CD4-positive, alpha-beta T cell treated with Interleukin-17A for 4 hours (primary cell): ENCODE results near the gene TNFSF4.
"Not testable (repeated sequence)": the region's sequence is repeated elsewhere in the genome, so short reads cannot be mapped to it uniquely, and the experiment has no call there.

Experiments
- DNase-seq: peaks from one replicate; pipeline ENCODE4 v3.0.0-alpha.2; 2020; ENCODE audit warnings: mixed read lengths

TNFSF4 gene, protein sequence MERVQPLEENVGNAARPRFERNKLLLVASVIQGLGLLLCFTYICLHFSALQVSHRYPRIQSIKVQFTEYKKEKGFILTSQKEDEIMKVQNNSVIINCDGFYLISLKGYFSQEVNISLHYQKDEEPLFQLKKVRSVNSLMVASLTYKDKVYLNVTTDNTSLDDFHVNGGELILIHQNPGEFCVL

DNA sequence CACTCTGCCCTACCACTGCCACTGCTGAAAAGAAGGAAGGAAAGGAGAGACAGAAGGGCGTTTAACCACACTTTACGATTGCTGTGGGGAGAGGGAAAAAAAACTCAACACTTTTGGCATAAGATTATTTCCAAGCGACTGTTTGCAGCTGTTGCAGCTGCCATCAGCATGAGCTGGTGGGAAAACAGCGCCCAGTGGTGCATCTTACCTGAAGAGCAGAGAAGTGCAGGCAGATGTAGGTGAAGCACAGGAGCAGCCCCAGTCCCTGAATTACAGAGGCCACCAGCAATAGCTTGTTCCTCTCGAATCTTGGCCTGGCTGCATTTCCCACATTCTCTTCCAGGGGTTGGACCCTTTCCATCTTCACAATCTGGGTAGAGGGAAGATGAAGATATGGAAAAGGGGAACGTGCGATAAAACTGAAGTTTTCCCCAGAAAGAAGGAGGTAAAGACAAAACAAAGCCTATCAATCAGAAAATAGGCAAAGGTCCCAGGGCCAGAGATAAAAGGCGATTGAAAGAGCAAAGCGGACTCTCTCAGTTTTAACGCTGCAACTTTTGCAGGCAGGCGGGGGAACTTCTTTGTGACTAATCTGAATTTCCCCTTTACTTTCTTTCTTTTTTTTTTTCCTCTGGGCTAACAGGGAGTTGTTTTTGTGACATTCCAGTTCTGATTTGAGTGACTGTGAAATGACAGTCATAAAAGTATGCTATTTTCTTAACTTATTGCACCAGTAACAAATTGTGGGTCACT lies at the start of gene TNFSF4:
Gene TNFSF4, minus strand, starts transcription at position 516 of the 753 bp plus-strand sequence. Its CDS starts 155 bp downstream, at position 361.
- DNase-seq, result peak; percentile 41

DNA sequence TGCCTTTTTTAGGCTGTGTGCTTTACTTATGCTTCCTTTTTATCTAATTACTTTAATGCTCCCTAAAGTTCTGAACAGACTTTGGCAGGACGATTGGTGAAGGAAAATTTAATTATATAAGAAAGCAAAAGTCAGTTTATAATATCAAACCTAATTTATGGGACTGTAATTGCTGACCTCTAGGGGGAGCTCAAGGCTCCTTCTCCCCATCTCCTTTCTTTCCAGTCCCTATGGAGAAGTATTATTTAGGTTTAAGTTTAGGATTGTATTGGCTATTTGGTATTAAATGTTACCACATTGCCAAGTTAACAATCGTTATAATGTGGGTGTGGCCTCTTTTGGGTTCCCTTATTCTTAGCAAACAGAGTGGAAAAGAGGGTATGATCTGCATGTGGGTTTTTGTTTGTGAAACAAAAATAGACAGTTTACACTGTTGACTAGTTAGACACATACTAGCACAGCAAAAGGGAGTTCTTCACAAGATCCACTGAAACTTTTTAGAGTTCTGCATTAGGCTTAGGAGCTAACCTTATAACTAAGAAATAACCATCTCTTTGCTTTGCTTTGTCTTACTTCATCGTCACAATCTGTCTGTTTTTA lies 48.2 kb upstream of the TNFSF4 start:
- DNase-seq, result peak; percentile 3

DNA sequence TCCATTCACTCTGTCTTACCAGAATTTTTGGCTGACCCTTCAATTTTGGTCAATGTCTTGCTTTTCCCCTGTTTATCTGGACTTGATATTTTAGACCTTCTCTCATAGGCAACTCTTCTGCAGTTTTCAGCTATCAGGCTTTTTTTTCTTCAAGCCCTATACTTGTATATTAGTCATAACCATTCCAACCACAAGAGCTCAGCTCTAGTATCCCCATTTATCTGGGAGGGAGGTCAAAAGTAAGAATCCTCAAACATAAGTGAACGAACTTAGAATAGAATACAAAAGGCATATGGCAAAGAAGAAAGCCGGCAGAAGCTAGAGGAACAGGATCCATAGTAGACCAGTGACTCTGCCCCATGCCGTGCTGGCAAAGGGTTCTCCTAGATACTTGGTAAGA lies 45.9 kb upstream of the TNFSF4 start:
- no peak for DNase-seq

DNA sequence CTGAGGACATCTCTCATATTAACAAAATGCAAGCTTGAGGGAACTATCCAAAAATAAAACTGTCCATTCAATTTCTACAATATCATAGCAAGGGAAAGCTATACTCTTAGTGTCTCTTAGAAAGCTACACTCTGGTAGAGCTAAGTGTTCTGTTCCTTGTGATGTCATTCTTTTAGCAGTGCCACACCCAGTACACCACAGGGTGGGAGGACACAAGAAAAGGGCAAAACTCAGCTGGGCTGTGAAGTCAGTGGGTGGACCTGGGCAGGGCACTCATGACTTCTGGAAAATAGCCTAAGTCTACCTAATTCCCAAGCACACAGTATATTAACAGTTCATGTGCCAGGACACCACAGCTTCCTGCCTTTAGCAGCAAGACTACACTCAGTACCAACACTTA lies 42.2 kb upstream of the TNFSF4 start:
- DNase-seq, result no peak

DNA sequence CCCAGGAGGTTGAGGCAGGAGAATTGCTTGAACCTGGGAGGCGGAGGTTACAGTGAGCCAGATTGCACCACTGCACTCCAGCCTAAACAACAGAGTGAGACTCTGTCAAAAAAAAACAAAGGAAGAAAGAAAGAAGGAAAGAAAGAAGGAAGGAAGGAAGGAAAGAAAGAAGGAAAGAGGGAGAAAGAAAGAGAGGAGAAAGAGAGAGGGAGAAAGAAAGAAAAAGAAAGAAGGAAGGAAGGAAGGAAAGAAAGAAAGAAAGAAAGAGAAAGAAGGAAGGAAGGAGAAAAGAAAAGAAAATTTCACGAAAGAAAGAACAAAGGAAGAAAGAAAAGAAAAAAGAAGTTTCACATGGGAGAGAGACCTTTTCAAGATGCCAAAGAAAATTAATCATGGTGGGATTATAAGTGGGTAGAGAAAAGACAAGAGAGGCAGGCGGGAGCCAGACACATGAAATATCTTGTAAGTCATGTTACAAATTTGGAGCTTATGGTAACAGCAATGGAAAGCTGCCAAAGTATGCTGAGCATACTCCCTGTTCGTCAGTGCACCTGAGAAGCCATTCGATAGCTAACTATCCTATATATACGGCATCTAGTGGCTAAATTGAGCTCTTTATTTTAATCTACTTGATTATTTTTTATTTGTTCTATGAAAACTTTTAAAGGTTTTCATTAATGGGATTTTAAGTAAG lies 41.3 kb upstream of the TNFSF4 start:
- DNase-seq, result no peak

DNA sequence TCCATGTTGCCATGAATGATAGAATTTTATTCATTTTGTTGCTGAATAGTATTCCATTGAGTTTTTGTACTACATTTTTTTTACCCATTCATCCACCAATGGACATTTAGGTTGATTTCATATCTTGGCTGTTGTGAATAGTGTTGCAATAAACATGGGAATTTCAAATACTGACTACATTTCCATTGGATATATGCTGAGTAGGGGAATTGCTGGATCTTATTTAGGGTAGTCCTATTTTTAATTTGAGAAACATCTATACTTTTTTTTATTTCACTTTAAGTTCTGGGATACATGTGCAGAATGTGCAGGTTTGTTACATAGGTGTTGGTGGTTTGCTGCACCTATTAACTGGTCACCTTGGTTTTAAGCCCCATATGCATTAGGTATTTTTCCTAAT lies 38.8 kb upstream of the TNFSF4 start:
- DNase-seq, result no peak

DNA sequence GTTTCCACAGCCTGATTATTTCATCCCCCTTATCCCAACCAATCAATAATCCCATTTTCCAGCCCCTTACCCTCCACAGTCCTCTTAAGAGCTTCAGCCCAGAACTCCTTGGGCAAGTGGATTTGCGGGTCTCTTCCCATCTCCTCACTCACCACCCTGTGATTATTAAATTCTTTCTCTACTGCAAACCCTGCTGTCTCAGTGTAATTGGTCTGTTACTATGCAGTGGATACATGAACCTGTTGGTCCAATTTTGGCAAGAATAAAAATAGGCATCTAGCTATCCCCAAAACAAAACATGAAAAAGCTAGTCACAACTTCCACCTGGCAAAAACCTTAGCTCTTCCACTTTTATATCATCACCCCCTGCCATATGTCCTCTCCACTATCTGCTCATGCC lies 36.2 kb upstream of the TNFSF4 start:
- DNase-seq, result no peak

DNA sequence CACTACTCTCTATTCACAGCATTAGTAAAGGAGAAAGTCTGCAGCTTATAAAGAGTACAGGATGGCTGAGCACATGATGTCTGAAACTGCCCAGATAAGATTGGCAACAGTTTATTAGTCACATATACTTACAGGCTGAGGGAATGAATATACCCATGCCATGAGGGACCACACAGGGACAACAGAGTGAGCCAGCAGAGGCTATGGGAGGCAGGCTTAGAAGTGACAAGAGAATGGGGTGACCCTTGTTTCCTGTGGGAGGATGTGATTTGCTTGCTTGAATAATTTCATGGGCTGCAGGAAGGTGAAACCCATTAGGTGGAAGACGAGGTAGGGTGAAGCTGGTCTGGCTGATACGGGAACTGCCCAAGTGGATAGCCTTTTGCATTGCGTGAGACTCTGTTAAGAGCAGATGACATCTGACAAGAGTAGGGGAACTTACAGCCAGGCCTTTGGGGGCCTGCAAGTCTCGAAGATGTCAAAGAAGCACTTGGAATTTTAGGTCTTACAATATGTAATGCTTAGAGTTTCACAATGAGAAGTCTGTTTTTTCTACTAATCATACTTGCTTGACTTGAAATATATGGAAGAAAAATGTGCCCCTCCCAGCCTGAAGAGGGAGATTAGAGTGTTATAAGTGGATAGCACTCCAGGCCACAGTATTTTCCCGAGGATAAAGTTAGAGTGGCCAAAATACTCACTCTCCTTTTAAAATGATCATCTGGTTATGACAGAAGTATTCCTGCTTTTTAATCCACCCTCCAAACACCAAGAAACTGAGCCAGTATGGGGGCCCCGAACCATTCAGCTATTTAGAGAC lies 34.6 kb upstream of the TNFSF4 start:
- no peak for DNase-seq

DNA sequence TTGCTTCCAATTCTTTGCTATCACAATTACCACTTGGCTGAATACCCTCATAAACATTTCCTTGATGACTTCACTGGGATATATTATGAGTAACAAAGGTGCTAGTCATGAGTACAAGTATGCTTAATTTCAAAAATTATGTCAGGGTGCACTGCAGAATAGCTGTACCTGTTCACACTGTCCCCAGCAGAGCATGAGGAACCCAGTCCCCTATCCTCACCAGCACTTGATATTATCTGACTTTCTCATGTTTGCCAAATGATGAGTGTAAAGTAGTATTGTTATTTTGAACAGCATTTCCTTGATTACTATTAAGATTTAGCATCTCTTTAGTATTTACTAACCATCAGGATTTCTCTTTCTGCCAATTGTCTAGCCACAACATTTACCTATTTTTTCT lies 33.5 kb upstream of the TNFSF4 start:
- DNase-seq, result no peak

DNA sequence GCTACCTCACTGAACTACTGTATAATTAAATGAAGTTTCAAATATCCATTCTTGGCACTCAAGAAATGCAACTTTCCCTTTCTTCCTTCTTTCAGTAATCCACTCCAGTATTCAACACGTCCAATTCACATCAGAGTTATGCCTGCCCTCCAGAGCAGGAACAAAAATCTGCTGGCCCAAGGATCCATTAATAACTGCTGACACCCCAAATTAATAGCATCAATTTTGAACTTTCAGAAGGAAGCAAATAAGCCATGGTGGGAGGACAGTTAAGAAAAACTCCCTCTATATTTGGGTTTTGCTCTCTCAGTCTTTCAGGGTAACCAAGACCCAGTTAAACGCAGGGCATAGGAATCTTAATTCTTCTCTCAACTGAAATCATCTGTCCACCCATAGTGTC lies 31.9 kb upstream of the TNFSF4 start:
- no peak for DNase-seq

DNA sequence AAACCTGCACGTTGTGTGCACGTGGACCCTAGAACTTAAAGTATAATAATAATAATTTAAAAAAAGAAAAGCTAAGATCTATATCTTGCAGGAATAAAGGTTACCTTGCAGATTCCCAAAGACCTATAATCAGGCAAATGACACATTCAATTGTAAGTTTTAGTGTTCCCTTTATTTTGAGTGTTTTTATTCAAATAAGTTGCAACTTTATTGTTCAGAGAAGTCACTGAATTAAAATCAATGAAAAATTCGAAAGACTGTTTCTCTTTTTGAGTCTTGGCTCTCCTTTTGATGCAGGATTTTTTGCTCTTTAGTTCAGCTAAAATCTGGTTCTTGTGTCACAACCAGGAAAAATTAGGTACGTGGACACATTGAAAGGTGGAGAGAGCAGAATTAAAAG lies 27.8 kb upstream of the TNFSF4 start:
- no peak for DNase-seq

DNA sequence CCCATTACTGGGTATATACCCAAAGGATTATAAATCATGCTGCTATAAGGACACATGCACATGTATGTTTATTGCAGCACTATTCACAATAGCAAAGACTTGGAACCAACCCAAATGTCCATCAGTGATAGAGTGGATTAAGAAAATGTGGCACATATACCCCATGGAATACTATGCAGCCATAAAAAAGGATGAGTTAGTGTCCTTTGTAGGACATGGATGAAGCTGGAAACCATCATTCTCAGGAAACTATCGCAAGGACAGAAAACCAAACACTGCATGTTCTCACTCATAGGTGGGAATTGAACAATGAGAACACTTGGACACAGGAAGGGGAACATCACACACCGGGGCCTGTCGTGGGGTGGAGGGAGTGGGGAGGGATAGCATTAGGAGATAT lies 27.3 kb upstream of the TNFSF4 start:
- not testable (repeated sequence) for DNase-seq

DNA sequence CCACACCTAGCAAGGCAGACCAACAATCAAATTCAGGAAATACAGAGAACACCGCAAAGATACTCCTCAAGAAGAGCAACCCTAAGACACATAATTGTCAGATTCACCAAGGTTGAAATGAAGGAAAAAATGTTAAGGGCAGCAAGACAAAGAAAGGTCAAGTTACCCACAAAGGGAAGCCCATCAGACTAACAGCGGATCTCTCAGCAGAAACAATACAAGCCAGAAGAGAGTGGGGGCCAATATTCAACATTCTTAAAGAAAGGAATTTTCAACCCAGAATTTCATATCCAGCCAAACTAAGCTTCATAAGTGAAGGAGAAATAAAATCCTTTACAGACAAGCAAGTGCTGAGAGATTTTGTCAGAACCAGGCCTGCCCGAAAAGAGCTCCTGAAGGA lies 21.9 kb upstream of the TNFSF4 start:
- not testable (repeated sequence) for DNase-seq

DNA sequence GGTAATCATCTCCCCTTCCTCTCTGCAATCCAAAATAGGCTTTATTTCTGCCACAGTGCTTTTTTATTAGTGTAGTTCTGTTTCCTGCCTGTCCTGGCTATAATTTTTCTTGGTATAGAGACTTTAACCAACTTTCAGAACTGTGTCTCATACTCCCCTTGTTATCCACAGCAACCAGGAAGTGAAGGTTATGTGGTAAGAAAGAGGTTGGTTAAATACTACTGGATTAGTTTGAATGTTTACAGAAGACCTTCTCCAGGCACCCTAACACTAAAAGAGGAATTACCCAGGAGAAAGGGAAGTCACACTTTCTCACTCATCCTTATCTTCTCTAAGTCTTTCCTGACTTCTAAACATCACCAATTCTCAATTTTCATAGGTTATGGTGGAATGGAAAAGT lies 17.8 kb upstream of the TNFSF4 start:
- no peak for DNase-seq

DNA sequence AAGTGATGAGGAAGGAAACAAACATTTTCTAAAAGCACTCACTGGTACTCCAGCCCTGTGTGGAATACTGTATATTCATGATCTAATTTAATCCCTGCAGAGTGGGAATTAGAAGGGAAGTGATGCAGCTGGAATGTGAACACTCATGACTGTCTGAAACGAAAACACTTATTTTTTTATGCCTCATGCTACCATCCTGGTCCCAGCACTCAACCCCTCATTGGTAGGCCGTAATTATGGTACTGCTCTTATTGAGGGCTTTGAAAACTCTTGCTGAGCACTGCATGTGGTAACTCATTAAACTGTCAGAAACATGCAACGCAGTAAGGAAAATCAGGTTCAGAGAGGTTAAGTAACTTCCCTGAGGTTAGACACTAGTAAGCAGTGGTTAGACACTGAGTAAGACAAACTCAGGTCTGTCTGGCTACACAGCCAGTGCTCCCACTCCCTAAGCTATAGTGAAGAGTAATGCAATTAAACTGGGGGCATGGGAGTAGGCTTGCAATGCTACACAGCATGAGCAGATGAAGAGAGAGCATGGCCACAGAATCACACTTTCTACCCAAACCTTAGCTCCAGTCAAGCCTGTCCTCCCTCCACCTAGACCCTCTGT lies 17.3 kb upstream of the TNFSF4 start:
- DNase-seq, result no peak

DNA sequence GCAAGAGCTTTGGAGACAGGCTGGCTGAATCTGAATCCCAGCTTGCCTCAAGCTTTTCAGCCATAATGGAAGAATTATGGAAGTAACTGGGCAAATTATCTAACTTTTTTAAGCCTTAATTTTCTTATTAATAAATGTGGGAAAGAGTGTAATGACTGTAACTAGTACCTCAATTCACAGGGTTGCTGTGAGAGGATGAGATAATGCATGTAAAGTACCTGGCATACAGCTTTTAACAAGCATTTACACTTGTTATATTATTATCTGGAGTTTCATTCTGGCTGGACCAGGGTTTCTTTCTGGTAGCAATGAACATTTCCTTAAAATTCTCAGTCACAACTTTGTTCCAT lies 15.9 kb upstream of the TNFSF4 start:
- DNase-seq, result no peak

DNA sequence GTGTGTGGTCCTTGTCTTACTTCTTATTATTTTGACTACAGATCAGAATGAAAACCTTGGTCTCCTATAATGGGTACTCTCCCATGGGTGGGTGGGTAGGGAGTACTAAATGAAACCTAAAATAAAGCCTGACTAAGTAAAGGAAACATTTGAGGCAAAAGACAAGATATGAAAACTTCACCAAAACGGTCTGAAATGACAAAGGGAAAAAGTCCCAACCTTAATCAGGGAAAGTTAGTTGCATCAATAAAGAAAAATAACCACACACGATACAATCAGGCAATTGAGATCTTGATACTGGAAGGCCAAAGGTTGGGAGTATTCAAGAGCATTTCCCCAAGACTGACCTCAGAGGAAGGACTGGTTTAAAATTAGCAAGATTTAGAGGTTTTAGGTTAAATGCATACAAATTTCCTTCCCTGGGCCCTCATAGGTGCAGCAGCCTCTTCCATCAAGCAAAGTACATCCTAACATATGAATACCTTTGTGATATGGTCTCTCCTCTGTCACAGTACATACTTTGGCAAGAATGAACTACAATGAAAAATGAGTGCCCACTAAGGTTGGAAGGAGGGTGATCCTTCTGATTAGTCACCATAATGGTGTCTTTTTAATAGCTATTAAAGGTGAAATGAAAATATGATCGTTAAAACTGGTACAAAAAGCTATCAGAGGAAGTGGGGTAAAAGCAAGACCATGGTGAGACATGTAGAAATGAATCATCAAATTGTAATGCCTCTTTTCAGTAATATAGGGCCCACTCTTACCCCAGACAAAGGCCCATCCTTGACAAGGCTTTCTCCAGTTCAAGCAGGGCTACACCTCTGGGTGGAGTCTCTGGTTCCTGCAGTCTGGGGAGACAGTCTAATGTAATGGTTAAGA lies 15.3 kb upstream of the TNFSF4 start:
- no peak for DNase-seq

DNA sequence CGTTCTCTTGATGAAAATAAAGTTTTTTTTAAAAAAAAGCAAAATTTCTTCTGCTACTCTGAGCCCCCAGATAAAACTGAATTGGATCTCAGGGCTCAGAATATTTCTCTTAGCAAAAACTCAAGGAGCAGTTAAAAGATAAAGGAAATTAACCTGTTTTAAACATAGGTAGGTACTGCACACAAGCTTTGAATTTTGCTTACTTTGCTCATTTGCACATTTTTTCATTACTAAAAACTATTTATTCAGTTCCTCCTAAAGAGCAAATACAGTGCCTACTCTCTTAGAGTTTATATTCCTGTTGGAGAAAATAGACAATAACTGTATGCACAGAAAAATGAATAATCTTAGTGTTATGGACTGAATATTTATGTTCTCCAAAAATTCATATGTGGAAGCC lies 13.0 kb upstream of the TNFSF4 start:
- DNase-seq, result no peak

DNA sequence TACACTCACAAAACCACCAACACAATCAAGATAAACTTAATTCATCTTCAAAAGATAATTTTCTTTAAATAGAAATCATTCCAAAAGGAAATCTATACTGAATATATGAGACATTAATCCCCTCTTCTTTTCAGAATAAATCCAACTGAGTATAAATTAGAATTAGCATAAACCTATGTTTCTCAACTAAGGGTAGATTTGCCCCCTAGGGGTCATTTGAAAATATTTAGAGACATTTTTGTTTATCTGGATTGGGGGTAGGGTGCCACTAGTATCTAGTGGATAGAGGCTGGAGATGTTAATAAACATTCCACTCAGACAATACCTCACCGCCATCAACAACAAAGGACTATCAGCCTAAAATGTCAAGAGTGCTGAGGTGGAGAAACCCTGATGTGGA lies 6.5 kb upstream of the TNFSF4 start:
- no peak for DNase-seq

DNA sequence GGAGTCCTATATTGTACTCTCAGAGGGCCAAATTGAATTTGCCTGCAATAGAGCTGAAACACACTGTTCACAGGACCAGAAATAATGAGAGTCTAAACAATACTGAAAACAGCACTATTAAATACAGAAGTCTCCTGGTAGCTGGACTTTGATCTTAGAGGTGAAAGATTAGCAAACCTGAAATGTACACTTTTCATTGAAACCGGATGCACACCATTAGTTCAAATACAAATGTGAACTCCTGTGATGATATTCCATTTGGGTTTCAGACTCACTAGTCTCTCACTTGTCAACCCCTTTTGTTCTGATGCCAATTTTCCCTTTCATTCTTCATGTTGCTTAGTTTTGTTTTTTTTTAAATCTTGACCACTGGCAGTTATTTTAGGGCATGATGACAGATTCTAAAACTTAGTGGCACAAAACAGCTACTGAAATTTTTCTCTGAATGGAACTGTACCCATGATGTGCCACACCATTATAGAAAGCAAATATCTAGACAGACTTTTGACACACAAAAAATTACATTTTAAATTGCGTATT lies 5.9 kb upstream of the TNFSF4 start:
- no peak for DNase-seq

DNA sequence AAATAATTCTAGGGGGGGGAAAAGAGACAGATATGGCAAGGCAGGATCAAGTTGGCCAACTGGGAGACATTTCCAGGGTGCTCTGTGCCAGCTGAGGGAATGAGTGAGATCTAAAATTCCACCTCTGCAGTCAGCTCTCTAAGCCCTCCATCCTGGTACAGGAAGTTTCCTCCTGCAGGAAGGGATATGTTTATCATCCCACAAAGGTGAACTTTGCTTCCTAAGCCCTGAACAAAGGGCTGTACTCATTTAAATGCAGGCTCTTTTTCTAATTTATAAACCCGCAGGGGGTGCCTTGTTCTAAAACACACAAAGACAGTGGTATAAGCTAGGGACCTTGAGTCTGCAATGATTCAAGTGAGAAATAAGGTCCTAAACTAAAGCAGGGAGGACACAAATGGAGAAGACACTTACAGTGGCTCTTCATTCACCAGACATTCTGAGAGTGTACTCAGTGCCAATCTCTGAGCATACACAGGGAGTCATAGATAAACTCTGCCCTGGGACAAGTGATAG lies 3.6 kb upstream of the TNFSF4 start:
- no peak for DNase-seq
